Tibial nerve (tissue), 4 donors: ENCODE data around the gene GOT2. TPM values are rescaled to one million over a fixed set of nuclear protein-coding genes. Genes with fewer than 3 reads are reported as not detected.

Experiments
- DNase-seq, 2 donors: peaks; one replicate each; pipeline ENCODE4 v3.0.0-alpha.2; 2019; ENCODE audit warnings: low spot score in 2 of 2
- H3K27ac ChIP-seq, 4 donors: fragments of 200-600 bp; sonication (generic) in 3 of 4; one replicate each; pipeline ENCODE4 v1.5.1; 2017 to 2019; ENCODE audit warnings: mild to moderate bottlenecking in 1 of 4
- H3K27me3 ChIP-seq, 2 donors: fragments of 200-600 bp; sonication (generic) in 1 of 2; one replicate each; pipeline versions ENCODE4 v1.5.1 to v1.6.0; 2017 to 2019
- H3K36me3 ChIP-seq, 3 donors: fragments of 200-600 bp; sonication (generic); one replicate each; pipeline ENCODE4 v1.5.1; 2018 to 2019
- H3K4me1 ChIP-seq, 4 donors: fragments of 200-600 bp; sonication (generic) in 3 of 4; one replicate each; pipeline ENCODE4 v1.5.1; 2017 to 2019
- H3K4me3 ChIP-seq, 4 donors: fragments of 200-600 bp; sonication (generic) in 3 of 4; one replicate each; pipeline ENCODE4 v1.5.1; 2017 to 2019; ENCODE audit warnings: mild to moderate bottlenecking in 1 of 4, moderate library complexity in 1 of 4
- H3K9me3 ChIP-seq, 4 donors: fragments of 200-600 bp; sonication (generic) in 3 of 4; one replicate each; pipeline ENCODE4 v1.5.1; 2017 to 2019
- CTCF ChIP-seq, 5 experiments: fragments of 200-600 bp in 3 of 5; fragments of 450-650 bp in 2 of 5; sonication (generic) in 3 of 5; IDR thresholded peaks; one replicate each; pipeline ENCODE4 v1.5.1; 2016 to 2019; ENCODE audit warnings: antibody characterized with exemption in 5 of 5, mild to moderate bottlenecking in 3 of 5, moderate library complexity in 2 of 5
- EP300 ChIP-seq, 2 donors: sonication (generic); formaldehyde crosslinking; IDR thresholded peaks; one replicate each; pipeline ENCODE4 v1.6.1; 2017; ENCODE audit warnings: antibody characterized with exemption in 2 of 2, mild to moderate bottlenecking in 1 of 2
- POLR2A ChIP-seq, 2 donors: fragments of 450-650 bp; IDR thresholded peaks; one replicate each; pipeline ENCODE4 v1.6.1; 2017; ENCODE audit warnings: antibody characterized with exemption in 2 of 2, mild to moderate bottlenecking in 2 of 2, moderate library complexity in 2 of 2
- WGBS, 2 donors: methylation state at CpG; one replicate each; pipeline ENCODE4 v1.1.5; 2018; 5-methylcytosine and 5-hydroxymethylcytosine counted together
- total RNA-seq, 4 donors: library from RNA; depleted of rRNA; stranded (reverse); fragments of >200 nt; gene quantifications; one replicate each; pipeline ENCODE4 v1.1.0, GENCODE V29; 2016

The GOT2 gene
- total RNA-seq, 4 donors from 2014 or later, result 29.7 to 54.2 (median 34.2) TPM

- no peak for TF ChIP-seq EP300 (IDR thresholded peaks at IDR 0.05)
- Histone ChIP-seq H3K27me3 (no peaks in the 10 kb centered on the region), H3K9me3 (no peaks in the 10 kb centered on the region), H3K36me3 (peaks cover 0 to 57% (median under 1%) of the 10 kb centered on the region in 3 donors), H3K4me1 (no peaks in the 10 kb centered on the region), H3K4me3 (no peak overlapping the region), H3K27ac (no peak overlapping the region)
- WGBS, 2 donors, result 29 to 80% methylated on average over 3 of the region's 3 CpGs
- DNase-seq, result no peak
Measured at GRCh38 chr16:58723109-58723508, 11.0 kb downstream of the GOT2 start.

DNA sequence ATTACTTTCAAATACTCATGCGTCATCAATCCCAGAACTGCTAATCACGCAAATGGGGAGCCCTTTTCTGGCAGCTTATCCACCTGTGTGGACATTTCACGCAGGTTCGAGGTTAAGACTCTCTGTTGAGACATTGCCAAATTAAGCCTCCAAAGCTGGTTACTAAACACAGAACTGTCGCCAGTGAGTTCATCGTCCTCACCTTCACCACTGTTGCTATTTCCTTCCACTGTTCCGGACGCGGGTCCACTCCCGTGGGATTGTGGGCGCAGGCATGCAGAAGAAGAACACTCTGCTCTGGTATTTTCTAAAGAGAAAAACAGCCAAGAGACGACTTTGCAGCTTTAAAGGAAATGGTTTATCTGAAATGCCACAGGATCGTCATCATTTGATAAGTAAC is 16.1 kb downstream of the GOT2 start:
- TF ChIP-seq POLR2A (IDR thresholded peaks at IDR 0.05), result no peak
- no peak for TF ChIP-seq CTCF (IDR thresholded peaks at IDR 0.05)
- TF ChIP-seq EP300 (IDR thresholded peaks at IDR 0.05), result no peak
- no peaks in the 10 kb centered on the region for H3K27me3 ChIP-seq
- peaks cover 0 to 99% (median 3%) of the 10 kb centered on the region in 3 donors for H3K36me3 ChIP-seq
- H3K9me3 ChIP-seq, result no peaks in the 10 kb centered on the region
- no peak overlapping the region for H3K27ac ChIP-seq
- WGBS, 2 donors, result 86 to 92% methylated on average over 13 of the region's 13 CpGs
- DNase-seq, result no peak
- H3K4me1 ChIP-seq, result no peaks in the 10 kb centered on the region
- no peak overlapping the region for H3K4me3 ChIP-seq

GRCh38 chr16:58716468-58716867 is 17.6 kb downstream of the GOT2 start:
- H3K9me3 ChIP-seq, result no peaks in the 10 kb centered on the region
- H3K4me3 ChIP-seq, result no peak overlapping the region
- no peaks in the 10 kb centered on the region for H3K27me3 ChIP-seq
- no peak for DNase-seq
- TF ChIP-seq CTCF (IDR thresholded peaks at IDR 0.05) (no peak), POLR2A (IDR thresholded peaks at IDR 0.05) (no peak), EP300 (IDR thresholded peaks at IDR 0.05) (no peak)
- no peaks in the 10 kb centered on the region for H3K4me1 ChIP-seq
- H3K27ac ChIP-seq, result no peak overlapping the region
- WGBS, 2 donors, result 94 to 98% methylated on average over 8 of the region's 8 CpGs
- peaks cover 0 to 100% (median 3%) of the 10 kb centered on the region in 3 donors for H3K36me3 ChIP-seq

- Histone ChIP-seq H3K4me3 (no peak overlapping the region), H3K36me3 (peaks cover 0 to 99% (median 3%) of the 10 kb centered on the region in 3 donors), H3K27ac (no peak overlapping the region), H3K27me3 (no peaks in the 10 kb centered on the region), H3K4me1 (no peaks in the 10 kb centered on the region), H3K9me3 (no peaks in the 10 kb centered on the region)
- no peak for TF ChIP-seq CTCF (IDR thresholded peaks at IDR 0.05)
- no peak for TF ChIP-seq EP300 (IDR thresholded peaks at IDR 0.05)
- TF ChIP-seq POLR2A (IDR thresholded peaks at IDR 0.05), result no peak
- DNase-seq, result no peak
- 93% methylated on average over 1 of the region's 1 CpG for WGBS, 2 donors
Measured at GRCh38 chr16:58713742-58714141, 20.4 kb downstream of the GOT2 start.

GRCh38 chr16:58709333-58709732 is 24.8 kb downstream of the GOT2 start:
- DNase-seq, result no peak
- 90 to 96% methylated on average over 7 of the region's 7 CpGs for WGBS, 2 donors
- H3K36me3 ChIP-seq, result peaks cover 0 to 93% (median 0%) of the 10 kb centered on the region in 3 donors

More at GRCh38 chr16:58709333-58709732, 24.8 kb downstream of the GOT2 start:
- Histone ChIP-seq H3K4me3 (no peak overlapping the region), H3K4me1 (no peaks in the 10 kb centered on the region), H3K27me3 (no peaks in the 10 kb centered on the region), H3K27ac (no peak overlapping the region), H3K9me3 (no peaks in the 10 kb centered on the region)
- no peak for TF ChIP-seq POLR2A (IDR thresholded peaks at IDR 0.05)
- no peak for TF ChIP-seq CTCF (IDR thresholded peaks at IDR 0.05)
- TF ChIP-seq EP300 (IDR thresholded peaks at IDR 0.05), result no peak
